ENCODE measurements around the gene PLEK2. TPM values are rescaled to one million over a fixed set of nuclear protein-coding genes. Genes with fewer than 3 reads are reported as not detected.

PLEK2 gene
- total RNA-seq, 1 experiment from 2014 or later, result 1.3 TPM

DNA sequence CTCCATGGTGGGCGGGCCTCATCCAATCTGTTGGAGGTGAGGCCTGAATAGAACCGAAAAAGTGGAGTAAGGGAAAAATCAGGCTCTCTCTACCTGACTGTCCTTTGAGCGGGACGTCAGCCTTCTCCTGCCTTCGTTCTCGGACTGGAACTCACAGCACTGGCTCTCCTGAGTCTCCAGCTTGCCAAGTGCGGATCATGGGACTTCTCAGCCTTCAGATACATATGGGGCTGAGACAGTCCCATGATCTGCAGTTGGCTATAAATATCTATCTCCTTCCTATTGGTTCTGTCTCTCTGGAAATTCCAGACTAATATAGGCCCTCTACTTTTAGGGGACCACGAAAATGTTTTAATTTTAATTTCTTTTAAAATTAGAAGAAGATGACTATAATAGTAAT, 29.7 kb upstream of the PLEK2 start:
- TF ChIP-seq, protein P1, sequence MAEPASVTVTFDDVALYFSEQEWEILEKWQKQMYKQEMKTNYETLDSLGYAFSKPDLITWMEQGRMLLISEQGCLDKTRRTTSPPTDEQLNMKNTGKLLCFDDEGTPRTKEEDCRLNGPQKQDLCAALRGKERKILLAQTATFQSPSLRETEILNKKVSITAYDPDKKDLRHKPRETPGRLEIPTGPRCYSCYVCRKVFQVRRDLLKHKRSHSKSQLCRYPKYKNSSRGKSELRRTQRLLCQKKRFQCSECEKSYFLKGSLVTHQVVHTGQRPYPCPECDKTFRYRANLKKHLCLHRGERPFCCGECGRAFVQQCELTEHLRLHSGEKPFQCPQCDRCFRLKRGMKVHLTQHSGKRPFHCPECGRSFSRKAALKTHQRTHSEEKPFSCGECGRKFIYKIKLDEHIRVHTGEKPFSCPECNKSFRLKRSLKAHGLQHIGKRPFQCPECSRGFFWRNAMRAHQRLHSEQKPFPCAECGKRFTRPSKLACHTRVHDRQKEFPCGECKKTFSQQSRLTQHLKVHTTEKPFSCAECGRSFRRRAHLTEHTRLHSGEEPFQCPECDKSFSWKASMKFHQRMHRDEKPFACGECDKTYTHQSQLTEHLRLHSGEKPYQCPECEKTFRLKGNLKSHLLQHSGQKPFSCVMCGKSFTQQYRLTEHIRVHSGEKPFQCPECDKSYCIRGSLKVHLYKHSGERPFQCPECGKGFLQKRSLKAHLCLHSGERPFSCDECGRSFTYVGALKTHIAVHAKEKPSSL (CRISPR knock-in tag; conservative IDR thresholded peaks at IDR 0.05), result no peak
- DNase-seq (ENCODE audit: low spot score), result no peak
- no peak for ATAC-seq
- Mint-ChIP-seq H3K27ac (no peak overlapping the region), H3K9me3 (no peaks in the 10 kb centered on the region), H3K4me1 (peaks cover 40% of the 10 kb centered on the region), H3K4me3 (no peak overlapping the region), H3K36me3 (no peaks in the 10 kb centered on the region), H3K27me3 (ENCODE audit: low read depth) (no peaks in the 10 kb centered on the region)
- POLR2A ChIA-PET, result no interaction called here
- CTCF ChIA-PET, result interaction anchor here (1.3 to 1.9 kb wide), 2 partner anchors 44 to 85 kb away, joined by 3 to 9 read pairs; no protein-coding TSS in a partner anchor

DNA sequence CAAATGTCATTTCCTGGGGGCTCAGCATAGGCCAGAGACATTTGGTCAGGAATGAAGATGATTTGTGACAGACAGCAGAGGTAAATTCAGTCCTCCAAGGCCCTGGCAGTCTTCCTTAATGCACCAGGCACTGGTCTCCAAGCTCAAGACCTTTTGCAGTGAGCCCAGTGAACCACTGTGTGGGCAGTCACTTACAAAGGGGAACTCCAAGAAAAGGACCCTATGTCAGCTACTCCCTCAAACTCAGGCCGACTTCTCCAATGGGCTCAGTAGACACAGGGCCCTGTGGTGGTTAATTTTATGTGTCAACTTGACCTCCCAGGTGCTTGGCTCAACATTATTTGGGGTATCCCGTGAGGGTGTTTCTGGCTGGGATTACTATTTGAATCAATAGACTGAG, 29.3 kb upstream of the PLEK2 start:
- no peaks in the 10 kb centered on the region for H3K27me3 Mint-ChIP-seq (ENCODE audit: low read depth)
- no peaks in the 10 kb centered on the region for H3K36me3 Mint-ChIP-seq
- TF ChIP-seq GABPB1 (CRISPR knock-in tag; IDR thresholded peaks at IDR 0.05) (no peak), ZNF317 (CRISPR knock-in tag; IDR thresholded peaks at IDR 0.05; ENCODE audit: borderline replicate concordance, low read depth) (no peak), CREB1 (CRISPR knock-in tag; IDR thresholded peaks at IDR 0.05) (no peak), ZBTB21 (CRISPR knock-in tag; IDR thresholded peaks at IDR 0.05; ENCODE audit: borderline replicate concordance) (no peak), FOXP1 (CRISPR knock-in tag; IDR thresholded peaks at IDR 0.05; ENCODE audit: borderline replicate concordance) (no peak), ZNF671 (CRISPR knock-in tag; IDR thresholded peaks at IDR 0.05) (no peak), OVOL2 (CRISPR knock-in tag; IDR thresholded peaks at IDR 0.05; ENCODE audit: borderline replicate concordance) (no peak), ZNF138 (CRISPR knock-in tag; conservative IDR thresholded peaks at IDR 0.05) (no peak), ZNF121 (CRISPR knock-in tag; IDR thresholded peaks at IDR 0.05) (no peak), CBFB (CRISPR knock-in tag; IDR thresholded peaks at IDR 0.05; ENCODE audit: low read depth) (no peak), KAT7 (CRISPR knock-in tag; IDR thresholded peaks at IDR 0.05; ENCODE audit: borderline replicate concordance) (no peak)
- TF ChIP-seq, protein P2, sequence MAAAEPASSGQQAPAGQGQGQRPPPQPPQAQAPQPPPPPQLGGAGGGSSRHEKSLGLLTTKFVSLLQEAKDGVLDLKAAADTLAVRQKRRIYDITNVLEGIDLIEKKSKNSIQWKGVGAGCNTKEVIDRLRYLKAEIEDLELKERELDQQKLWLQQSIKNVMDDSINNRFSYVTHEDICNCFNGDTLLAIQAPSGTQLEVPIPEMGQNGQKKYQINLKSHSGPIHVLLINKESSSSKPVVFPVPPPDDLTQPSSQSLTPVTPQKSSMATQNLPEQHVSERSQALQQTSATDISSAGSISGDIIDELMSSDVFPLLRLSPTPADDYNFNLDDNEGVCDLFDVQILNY (CRISPR knock-in tag; IDR thresholded peaks at IDR 0.05), result no peak
- TF ChIP-seq, protein P3, sequence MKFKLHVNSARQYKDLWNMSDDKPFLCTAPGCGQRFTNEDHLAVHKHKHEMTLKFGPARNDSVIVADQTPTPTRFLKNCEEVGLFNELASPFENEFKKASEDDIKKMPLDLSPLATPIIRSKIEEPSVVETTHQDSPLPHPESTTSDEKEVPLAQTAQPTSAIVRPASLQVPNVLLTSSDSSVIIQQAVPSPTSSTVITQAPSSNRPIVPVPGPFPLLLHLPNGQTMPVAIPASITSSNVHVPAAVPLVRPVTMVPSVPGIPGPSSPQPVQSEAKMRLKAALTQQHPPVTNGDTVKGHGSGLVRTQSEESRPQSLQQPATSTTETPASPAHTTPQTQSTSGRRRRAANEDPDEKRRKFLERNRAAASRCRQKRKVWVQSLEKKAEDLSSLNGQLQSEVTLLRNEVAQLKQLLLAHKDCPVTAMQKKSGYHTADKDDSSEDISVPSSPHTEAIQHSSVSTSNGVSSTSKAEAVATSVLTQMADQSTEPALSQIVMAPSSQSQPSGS (CRISPR knock-in tag; IDR thresholded peaks at IDR 0.05; ENCODE audit: borderline replicate concordance, low read depth), result no peak
- TF ChIP-seq, protein P4, sequence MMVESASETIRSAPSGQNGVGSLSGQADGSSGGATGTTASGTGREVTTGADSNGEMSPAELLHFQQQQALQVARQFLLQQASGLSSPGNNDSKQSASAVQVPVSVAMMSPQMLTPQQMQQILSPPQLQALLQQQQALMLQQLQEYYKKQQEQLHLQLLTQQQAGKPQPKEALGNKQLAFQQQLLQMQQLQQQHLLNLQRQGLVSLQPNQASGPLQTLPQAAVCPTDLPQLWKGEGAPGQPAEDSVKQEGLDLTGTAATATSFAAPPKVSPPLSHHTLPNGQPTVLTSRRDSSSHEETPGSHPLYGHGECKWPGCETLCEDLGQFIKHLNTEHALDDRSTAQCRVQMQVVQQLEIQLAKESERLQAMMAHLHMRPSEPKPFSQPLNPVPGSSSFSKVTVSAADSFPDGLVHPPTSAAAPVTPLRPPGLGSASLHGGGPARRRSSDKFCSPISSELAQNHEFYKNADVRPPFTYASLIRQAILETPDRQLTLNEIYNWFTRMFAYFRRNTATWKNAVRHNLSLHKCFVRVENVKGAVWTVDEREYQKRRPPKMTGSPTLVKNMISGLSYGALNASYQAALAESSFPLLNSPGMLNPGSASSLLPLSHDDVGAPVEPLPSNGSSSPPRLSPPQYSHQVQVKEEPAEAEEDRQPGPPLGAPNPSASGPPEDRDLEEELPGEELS (CRISPR knock-in tag; IDR thresholded peaks at IDR 0.05), result no peak
- H3K27ac Mint-ChIP-seq, result no peak overlapping the region
- H3K9me3 Mint-ChIP-seq, result no peaks in the 10 kb centered on the region
- no peak overlapping the region for H3K4me3 Mint-ChIP-seq
- POLR2A ChIA-PET, result no interaction called here
- no peak for DNase-seq (ENCODE audit: low spot score)
- CTCF ChIA-PET, result interaction anchor here (0.8 to 1.9 kb wide), 4 partner anchors 14 to 86 kb away, joined by 3 to 12 read pairs (median 6); no protein-coding TSS in a partner anchor
- no peak for ATAC-seq
- peaks cover 37% of the 10 kb centered on the region for H3K4me1 Mint-ChIP-seq

DNA sequence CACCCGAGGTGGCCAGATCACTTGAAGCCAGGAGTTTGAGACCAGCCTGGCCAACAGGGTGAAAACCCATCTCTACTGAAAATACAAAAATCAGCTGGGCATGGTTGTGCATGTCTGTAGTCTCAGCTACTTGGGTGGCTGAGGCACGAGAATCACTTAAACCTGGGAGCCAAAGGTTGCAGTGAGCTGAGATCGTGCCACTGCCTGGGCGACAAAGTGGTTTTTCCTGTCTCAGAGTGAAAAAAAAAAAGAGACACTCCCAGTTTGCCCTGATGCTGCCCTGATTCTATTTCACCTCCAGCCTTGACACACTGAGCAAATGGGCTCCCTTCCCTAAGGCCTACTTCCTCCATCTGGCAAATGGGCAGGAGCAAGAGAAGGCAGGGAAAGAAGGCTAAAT, 28.5 kb upstream of the PLEK2 start:
- Mint-ChIP-seq H3K36me3 (no peaks in the 10 kb centered on the region), H3K4me3 (no peak overlapping the region), H3K4me1 (peaks cover 32% of the 10 kb centered on the region), H3K27ac (no peak overlapping the region), H3K27me3 (ENCODE audit: low read depth) (no peaks in the 10 kb centered on the region), H3K9me3 (no peaks in the 10 kb centered on the region)
- DNase-seq (ENCODE audit: low spot score) (no peak), ATAC-seq (no peak)
- POLR2A ChIA-PET, result interaction anchor here (1.2 kb wide), 1 partner anchor 14 kb away, joined by 4 read pairs; no protein-coding TSS in a partner anchor
- CTCF ChIA-PET, result interaction anchor here (0.8 to 1.9 kb wide), 5 partner anchors 13 to 131 kb away, joined by 3 to 12 read pairs (median 4); no protein-coding TSS in a partner anchor
- TF ChIP-seq, protein P4 (CRISPR knock-in tag; IDR thresholded peaks at IDR 0.05), result no peak
- TF ChIP-seq, protein P5, sequence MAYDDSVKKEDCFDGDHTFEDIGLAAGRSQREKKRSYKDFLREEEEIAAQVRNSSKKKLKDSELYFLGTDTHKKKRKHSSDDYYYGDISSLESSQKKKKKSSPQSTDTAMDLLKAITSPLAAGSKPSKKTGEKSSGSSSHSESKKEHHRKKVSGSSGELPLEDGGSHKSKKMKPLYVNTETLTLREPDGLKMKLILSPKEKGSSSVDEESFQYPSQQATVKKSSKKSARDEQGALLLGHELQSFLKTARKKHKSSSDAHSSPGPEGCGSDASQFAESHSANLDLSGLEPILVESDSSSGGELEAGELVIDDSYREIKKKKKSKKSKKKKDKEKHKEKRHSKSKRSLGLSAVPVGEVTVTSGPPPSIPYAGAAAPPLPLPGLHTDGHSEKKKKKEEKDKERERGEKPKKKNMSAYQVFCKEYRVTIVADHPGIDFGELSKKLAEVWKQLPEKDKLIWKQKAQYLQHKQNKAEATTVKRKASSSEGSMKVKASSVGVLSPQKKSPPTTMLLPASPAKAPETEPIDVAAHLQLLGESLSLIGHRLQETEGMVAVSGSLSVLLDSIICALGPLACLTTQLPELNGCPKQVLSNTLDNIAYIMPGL (CRISPR knock-in tag; IDR thresholded peaks at IDR 0.05), result no peak
- no peak for TF ChIP-seq ZNF121 (CRISPR knock-in tag; IDR thresholded peaks at IDR 0.05)
- no peak for TF ChIP-seq PRRX2 (CRISPR knock-in tag; IDR thresholded peaks at IDR 0.05)
- TF ChIP-seq OVOL2 (CRISPR knock-in tag; IDR thresholded peaks at IDR 0.05; ENCODE audit: borderline replicate concordance), result no peak
- TF ChIP-seq, protein P6, sequence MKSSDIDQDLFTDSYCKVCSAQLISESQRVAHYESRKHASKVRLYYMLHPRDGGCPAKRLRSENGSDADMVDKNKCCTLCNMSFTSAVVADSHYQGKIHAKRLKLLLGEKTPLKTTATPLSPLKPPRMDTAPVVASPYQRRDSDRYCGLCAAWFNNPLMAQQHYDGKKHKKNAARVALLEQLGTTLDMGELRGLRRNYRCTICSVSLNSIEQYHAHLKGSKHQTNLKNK (CRISPR knock-in tag; IDR thresholded peaks at IDR 0.05), result no peak
- no peak for TF ChIP-seq ZNF396 (CRISPR knock-in tag; IDR thresholded peaks at IDR 0.05; ENCODE audit: borderline replicate concordance)
- no peak for TF ChIP-seq CREB1 (CRISPR knock-in tag; IDR thresholded peaks at IDR 0.05)
- TF ChIP-seq NFYB (CRISPR knock-in tag; conservative IDR thresholded peaks at IDR 0.05; ENCODE audit: low read depth), result no peak
